Esophagus mucosa (tissue), 1 donor: ENCODE results near the gene ABCG8. TPM values are rescaled to one million over a fixed set of nuclear protein-coding genes. Genes with fewer than 3 reads are reported as not detected.

Source experiments
- ATAC-seq: fragments of 200-7000 bp; cut with Tn5 transposase; one replicate; pipeline ENCODE4 v1.9.1; 2020
- total RNA-seq: library from RNA; stranded (reverse); gene quantifications from one replicate; pipeline ENCODE4 v1.2.4, GENCODE V29; 2023
- donor health status: DM: yes; HTN: yes; CAD: no.

ABCG8 gene
- total RNA-seq, 1 donor from 2014 or later = not detected

GRCh38 chr2:43826305-43827250, 12.2 kb upstream of the ABCG8 start:
- no peak for ATAC-seq

- peak; percentile 34 for ATAC-seq
Measured at GRCh38 chr2:43831543-43832294, 7.1 kb upstream of the ABCG8 start.

- ATAC-seq = peak; percentile 91
Measured at GRCh38 chr2:43832457-43832856, 6.3 kb upstream of the ABCG8 start.

- ATAC-seq = no peak
Measured at GRCh38 chr2:43837033-43837432, 1.7 kb upstream of the ABCG8 start.

GRCh38 chr2:43837831-43838559, 776 bp upstream of the ABCG8 start:
- no peak for ATAC-seq

- ATAC-seq = no peak
Measured at GRCh38 chr2:43839776-43840564, 1.2 kb downstream of the ABCG8 start.

- ATAC-seq = no peak
Measured at GRCh38 chr2:43840965-43841364, 2.2 kb downstream of the ABCG8 start.

- ATAC-seq = no peak
Measured at GRCh38 chr2:43841949-43842865, 3.4 kb downstream of the ABCG8 start.

GRCh38 chr2:43842866-43843226, 4.1 kb downstream of the ABCG8 start:
- no peak for ATAC-seq

GRCh38 chr2:43845181-43845580, 6.4 kb downstream of the ABCG8 start:
- ATAC-seq = no peak

- no peak for ATAC-seq
Measured at GRCh38 chr2:43846140-43846793, 7.5 kb downstream of the ABCG8 start.

GRCh38 chr2:43848214-43848613, 9.4 kb downstream of the ABCG8 start:
- ATAC-seq = no peak

GRCh38 chr2:43851011-43851980, 12.5 kb downstream of the ABCG8 start:
- ATAC-seq = no peak

GRCh38 chr2:43852196-43852730, 13.5 kb downstream of the ABCG8 start:
- ATAC-seq = no peak

- ATAC-seq = no peak
Measured at GRCh38 chr2:43853141-43854081, 14.6 kb downstream of the ABCG8 start.

GRCh38 chr2:43854671-43855070, 15.9 kb downstream of the ABCG8 start:
- ATAC-seq = no peak

- ATAC-seq = no peak
Measured at GRCh38 chr2:43855292-43855691, 16.5 kb downstream of the ABCG8 start.

- ATAC-seq = no peak
Measured at GRCh38 chr2:43872151-43872550, 33.4 kb downstream of the ABCG8 start.
